NOMO-1 treated with DMSO at 0.1 percent for 48 hours (cell line): ENCODE data around the gene MAP2K7.
"Not testable (repeated sequence)": the region's sequence is repeated elsewhere in the genome, so short reads cannot be mapped to it uniquely, and the experiment has no call there.

Experiments
- DNase-seq: peaks from one replicate; lab custom pipeline; 2025; ENCODE audit not compliant: unreplicated experiment; lab: John Stamatoyannopoulos, UW

Gene MAP2K7

DNA sequence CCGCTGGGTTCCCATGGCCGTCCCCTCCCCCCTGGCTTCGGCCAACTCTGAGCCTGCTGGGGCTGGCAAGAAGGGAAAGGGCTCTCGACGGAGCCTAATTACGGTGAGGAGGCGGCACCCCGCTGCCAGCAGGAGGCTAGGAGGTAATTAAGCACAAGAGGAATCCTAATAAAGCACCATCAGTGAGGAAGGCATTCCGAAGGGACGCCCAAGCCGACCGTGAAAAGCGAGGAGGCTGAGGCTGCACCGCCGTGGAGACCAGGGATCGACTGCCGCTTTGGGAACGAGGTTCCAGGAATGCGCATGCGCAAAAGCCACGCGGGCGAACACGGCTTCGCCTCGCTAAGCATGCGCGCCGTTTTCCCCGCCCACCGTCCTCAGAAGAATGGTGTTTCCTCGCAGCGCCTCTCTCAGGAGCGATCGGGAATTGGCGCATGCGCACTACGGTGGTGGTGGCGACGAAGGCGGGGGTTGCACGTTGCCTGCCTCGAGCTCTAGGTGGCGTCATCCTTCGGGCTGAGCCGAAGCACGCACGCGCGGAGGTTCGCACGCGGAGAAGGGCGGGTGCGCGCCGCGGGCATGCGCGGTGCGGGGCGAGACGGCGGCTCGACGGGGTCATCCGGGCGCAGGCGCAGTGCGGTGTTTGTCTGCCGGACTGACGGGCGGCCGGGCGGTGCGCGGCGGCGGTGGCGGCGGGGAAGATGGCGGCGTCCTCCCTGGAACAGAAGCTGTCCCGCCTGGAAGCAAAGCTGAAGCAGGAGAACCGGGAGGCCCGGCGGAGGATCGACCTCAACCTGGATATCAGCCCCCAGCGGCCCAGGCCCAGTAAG is at the start of gene MAP2K7:
MAP2K7 (plus strand) TSS at position 634 of the 830 bp plus-strand sequence; CDS start at position 702, 68 bp downstream.
- peak; percentile 99 for DNase-seq

DNA sequence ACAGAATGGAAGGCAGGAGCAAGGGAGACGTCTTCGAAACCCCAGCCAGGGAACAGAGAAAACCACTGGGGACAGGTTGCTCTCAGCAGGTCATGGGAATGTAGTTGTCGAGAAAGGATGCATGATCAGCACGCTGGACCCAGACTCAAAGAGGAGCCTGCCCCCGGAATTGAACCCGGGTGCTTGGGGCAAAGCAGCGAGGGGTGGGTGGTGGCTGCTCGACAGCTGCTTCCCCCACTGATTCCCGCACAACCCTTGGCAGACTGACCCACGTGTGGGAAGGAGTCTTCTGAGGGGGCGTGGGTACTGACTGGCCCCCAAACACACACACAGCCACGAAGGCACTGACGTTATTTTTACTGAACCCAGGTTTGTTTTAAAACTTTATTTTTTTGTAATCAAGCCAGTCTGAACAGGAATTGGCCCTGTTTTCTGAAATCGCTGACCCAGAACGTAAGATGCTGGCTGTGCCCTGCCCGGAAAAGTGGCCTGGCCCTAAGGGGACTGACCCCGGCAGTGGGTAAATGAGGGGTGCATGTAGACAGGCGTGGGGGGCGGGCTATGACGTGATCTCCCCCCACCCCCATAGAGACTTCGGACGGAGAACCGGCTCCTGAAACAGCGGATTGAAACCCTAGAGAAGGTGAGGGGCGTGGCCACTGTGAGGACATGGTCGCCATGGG is 48.1 kb upstream of the MAP2K7 start:
- DNase-seq, result no peak

GRCh38 chr19:7856109-7856591 is 47.5 kb upstream of the MAP2K7 start:
- no peak for DNase-seq

- no peak for DNase-seq
Observed at GRCh38 chr19:7856679-7857663, 46.7 kb upstream of the MAP2K7 start.

DNA sequence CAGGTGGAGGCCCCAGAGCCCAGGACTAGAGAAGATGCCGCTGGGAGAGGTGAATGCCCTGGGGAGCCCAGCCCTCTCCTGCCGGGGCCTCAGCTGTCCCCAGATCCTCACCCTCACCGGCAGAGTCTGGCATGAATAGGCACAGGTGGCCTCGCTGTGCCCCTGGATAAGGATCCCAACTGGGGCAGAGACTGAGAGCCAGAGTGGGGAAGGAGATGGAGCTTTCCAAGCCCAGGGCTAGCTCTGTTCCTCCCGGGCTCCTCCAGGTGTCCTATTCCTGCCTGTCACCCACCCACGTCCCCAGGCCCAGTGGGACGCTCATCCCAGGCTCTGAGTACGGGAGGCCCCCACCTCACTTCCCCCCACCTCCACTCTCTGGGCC is 46.0 kb upstream of the MAP2K7 start:
- DNase-seq, result no peak

DNA sequence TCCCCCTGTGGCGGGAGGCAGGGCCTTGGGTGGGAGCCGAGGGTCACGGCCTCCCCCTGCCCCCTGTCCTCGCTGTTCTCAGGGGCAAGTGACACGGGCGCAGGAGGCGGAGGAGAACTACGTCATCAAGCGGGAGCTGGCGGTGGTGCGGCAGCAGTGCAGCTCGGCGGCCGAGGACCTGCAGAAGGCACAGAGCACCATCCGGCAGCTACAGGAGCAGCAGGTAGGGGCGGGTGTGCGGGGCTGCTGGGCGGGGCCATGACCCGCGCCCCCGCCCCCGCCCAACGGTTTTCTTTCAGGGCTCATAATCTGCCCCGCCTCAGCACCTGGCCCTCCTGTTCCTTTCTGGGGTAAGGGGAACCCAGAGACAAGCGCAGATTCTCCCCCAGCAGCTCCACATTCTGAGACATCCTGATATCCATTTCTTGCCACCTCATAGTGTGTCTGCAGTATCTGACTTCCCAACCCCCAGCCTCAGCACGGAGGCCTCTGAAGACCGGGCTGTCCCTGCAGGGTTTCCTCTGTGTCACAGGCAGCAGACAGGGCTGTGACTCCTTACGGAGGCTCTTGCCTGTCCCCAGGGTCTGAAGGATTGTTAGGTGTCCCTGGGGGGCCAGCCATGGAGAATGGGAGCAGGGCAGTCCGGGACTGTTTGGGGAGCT is 45.4 kb upstream of the MAP2K7 start:
- no peak for DNase-seq

GRCh38 chr19:7859087-7859486 is 44.6 kb upstream of the MAP2K7 start:
- DNase-seq, result not testable (repeated sequence)

DNA sequence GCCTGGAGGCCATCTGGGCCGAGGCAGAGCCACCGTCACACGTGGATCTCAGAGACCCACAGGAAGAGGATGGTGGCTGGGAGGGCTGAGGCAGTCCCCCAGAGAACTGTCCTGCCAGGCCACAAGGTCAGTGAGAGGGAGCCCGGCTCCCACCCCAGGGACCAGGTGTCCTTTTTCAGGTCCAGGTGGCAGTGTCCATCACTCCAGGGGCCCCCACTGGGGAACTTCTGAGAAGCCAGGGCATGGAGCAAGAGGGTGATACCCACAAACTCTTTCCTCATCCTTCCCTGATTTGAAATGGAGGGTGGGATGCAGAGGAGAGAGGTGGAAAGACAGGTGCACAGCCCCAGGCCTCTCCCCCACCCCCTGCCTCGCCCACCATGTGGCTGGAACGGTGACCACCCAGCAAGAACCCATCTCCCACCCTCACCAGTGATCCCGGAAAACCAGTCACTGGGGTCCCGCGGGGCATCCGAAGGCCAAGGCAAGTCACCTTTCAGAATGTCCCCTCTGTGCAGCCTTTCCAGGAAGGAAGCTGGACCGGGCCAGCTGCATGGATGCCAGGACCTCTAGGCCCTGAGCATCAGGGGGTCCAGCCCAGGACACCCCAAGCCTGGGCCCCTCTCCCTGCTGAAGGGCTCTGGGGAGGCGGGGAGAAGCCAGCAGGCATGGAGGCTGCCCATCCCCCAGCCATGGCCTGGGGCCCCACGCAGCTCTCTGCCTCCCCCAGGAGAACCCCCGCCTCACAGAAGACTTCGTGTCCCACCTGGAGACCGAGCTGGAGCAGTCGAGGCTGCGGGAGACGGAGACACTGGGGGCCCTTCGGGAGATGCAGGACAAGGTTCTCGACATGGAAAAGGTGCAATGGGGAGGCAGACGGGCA is 43.6 kb upstream of the MAP2K7 start:
- DNase-seq, result no peak

DNA sequence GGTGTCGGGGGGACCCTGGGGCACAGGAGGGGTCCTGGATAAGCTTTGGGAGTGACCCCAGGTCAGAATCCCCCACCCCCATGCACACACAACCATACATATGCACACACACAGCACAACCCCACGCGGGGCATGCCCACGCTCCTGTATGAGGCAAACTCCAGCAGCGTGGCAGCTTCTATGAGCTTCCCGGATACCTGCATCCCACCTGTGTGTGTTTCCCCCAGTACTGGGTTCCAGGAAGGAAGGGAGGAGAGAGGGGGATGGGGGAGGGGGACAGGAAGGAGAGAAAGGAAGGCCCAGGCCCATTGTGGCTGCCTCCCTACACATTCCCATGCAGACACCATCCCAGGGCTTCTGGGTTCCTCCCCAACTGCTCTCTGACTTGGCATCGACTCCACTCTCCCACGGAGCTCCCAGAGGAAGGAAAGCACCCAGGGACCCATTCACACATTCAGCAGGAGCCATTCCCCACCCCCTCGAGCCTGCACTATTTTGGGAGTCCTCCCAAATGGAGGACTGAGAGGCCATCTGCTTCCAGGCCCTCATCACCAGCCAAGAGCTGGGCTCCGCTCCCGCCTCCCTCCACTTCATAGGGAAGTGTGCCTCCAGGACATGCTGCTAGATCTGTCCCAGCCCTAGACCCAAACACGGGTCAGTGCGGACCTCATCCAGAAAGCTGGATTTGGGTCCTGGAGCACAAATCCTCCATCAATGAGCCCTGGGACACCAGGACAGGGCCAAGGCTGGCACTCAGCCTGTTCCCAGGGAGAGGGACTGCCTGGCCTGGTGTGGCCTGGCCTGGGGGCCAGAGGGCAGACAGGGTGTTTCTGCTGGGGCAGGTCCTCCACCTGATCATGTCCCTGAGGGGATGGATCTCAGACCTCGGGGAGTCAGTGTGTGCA is 42.7 kb upstream of the MAP2K7 start:
- no peak for DNase-seq

- DNase-seq, result no peak
Observed at GRCh38 chr19:7861619-7862412, 41.9 kb upstream of the MAP2K7 start.

DNA sequence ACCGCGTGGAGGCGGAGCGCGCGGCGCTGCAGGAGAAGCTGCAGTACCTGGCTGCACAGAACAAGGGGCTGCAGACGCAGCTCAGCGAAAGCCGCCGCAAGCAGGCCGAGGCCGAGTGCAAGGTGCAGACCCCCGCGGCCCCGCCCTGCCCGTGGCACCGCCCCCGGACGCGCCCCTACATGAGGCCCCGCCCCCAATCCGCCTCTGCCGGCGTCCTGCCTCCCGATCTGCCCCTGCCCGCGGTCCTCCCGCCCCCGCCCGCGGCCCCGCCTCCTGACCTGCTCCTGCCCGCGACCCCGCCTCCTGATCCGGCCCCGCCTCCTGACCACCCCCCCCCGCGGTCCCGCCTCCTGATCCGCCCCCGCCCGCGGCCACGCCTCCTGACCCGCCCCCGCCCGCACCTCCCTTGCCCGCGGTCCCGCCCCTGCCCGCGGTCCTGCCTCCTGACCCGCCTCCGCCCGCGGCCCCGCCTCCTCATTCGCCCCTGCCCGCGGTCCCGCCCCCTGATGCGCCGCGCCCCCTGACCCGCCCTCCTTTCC is 41.2 kb upstream of the MAP2K7 start:
- DNase-seq, result no peak

- DNase-seq, result no peak
Observed at GRCh38 chr19:7863157-7863970, 40.3 kb upstream of the MAP2K7 start.

GRCh38 chr19:7863971-7864689 is 39.5 kb upstream of the MAP2K7 start:
- no peak for DNase-seq

DNA sequence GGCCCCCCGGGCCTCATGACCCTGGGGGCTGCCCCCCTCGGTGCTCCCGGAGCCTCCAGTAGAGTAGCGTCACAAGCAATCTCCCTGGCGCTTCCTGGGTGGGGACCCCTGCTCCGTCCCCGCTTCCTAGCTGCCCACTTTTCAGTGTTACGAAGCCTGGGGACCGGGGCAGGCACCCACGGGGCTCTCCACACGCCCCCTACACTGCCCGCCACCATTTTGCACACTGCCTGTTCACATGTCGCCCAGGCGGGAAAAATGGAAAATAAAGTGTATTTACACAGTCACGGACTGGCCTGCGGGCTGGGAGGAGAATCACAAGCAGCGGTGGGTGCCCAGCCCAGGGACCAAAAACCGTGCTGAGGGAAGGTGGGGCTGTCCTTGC is 39.0 kb upstream of the MAP2K7 start:
- DNase-seq, result no peak

- no peak for DNase-seq
Observed at GRCh38 chr19:7865262-7865911, 38.3 kb upstream of the MAP2K7 start.
